MM.1S (cell line): Measurements from ENCODE around the gene RHOT2.

Experiments used
- DNase-seq: peaks from one replicate; pipeline ENCODE4 v3.0.0-alpha.2; 2015
- H2AFZ ChIP-seq: fragments of 300-600 bp; sonication (generic); 2 replicates; pipeline ENCODE4 v1.6.0; 2016; ENCODE audit warnings: antibody characterized with exemption, low read length
- H3F3A ChIP-seq: fragments of 300-600 bp; sonication (generic); 2 replicates; pipeline ENCODE4 v1.6.1; 2016; ENCODE audit warnings: mild to moderate bottlenecking, antibody characterized with exemption, low read length, moderate library complexity, mixed read lengths; ENCODE audit not compliant: insufficient read depth
- H3K27ac ChIP-seq: fragments of 300-600 bp; sonication (generic); 2 replicates; pipeline ENCODE4 v1.5.1; 2016; ENCODE audit warnings: mild to moderate bottlenecking, low read length
- H3K27me3 ChIP-seq: fragments of 300-600 bp; sonication (generic); replicated peaks from 2 replicates; pipeline ENCODE4 v1.6.0; 2016; ENCODE audit warnings: low read length; ENCODE audit not compliant: insufficient read depth
- H3K36me3 ChIP-seq: fragments of 300-600 bp; sonication (generic); replicated peaks from 2 replicates; pipeline ENCODE4 v1.6.1; 2016; ENCODE audit warnings: mild to moderate bottlenecking, low read length, mixed read lengths; ENCODE audit not compliant: insufficient read depth
- H3K4me1 ChIP-seq: fragments of 300-600 bp; sonication (generic); 2 replicates; pipeline ENCODE4 v1.6.1; 2016; ENCODE audit warnings: low read length, mixed read lengths
- H3K4me2 ChIP-seq: fragments of 300-600 bp; sonication (generic); 2 replicates; pipeline ENCODE4 v1.6.0; 2016; ENCODE audit warnings: low read depth, low read length
- H3K4me3 ChIP-seq: fragments of 300-600 bp; sonication (generic); 2 replicates; pipeline ENCODE4 v1.5.1; 2016; ENCODE audit warnings: low read length, mixed read lengths
- H3K79me2 ChIP-seq: fragments of 300-600 bp; sonication (generic); 2 replicates; pipeline ENCODE4 v1.6.1; 2016; ENCODE audit warnings: mixed run types, low read length, mixed read lengths
- H3K9ac ChIP-seq: fragments of 300-600 bp; sonication (generic); 2 replicates; pipeline ENCODE4 v1.6.1; 2016; ENCODE audit warnings: low read length, mixed read lengths
- H3K9me2 ChIP-seq: fragments of 300-600 bp; sonication (generic); replicated peaks from 2 replicates; pipeline ENCODE4 v1.6.1; 2016; ENCODE audit warnings: mild to moderate bottlenecking, low read length, mixed read lengths; ENCODE audit not compliant: insufficient read depth
- H3K9me3 ChIP-seq: fragments of 300-600 bp; sonication (generic); replicated peaks from 2 replicates; pipeline ENCODE4 v1.6.1; 2016; ENCODE audit warnings: mild to moderate bottlenecking, low read length, mixed read lengths; ENCODE audit not compliant: insufficient read depth
- H4K20me1 ChIP-seq: fragments of 300-600 bp; sonication (generic); 2 replicates; pipeline ENCODE4 v1.6.1; 2016; ENCODE audit warnings: mild to moderate bottlenecking, low read length, moderate library complexity, mixed read lengths; ENCODE audit not compliant: insufficient read depth
- EZH2 ChIP-seq: fragments of 300-600 bp; sonication (generic); optimal IDR thresholded peaks from 2 replicates; pipeline ENCODE3; 2017; ENCODE audit warnings: low read depth, mild to moderate bottlenecking, antibody characterized with exemption, low read length, mixed read lengths
- EZH2phosphoT487 ChIP-seq: fragments of 300-600 bp; sonication (generic); IDR thresholded peaks from 2 replicates; pipeline ENCODE4 v1.6.1; 2018; ENCODE audit warnings: antibody characterized with exemption, low read length
- TF ChIP-seq, protein P1 (sequence below): fragments of 300-600 bp; sonication (generic); IDR thresholded peaks from 2 replicates; pipeline ENCODE4 v1.5.1; 2016; ENCODE audit warnings: antibody characterized with exemption, low read length, mixed read lengths

The RHOT2 gene

DNA sequence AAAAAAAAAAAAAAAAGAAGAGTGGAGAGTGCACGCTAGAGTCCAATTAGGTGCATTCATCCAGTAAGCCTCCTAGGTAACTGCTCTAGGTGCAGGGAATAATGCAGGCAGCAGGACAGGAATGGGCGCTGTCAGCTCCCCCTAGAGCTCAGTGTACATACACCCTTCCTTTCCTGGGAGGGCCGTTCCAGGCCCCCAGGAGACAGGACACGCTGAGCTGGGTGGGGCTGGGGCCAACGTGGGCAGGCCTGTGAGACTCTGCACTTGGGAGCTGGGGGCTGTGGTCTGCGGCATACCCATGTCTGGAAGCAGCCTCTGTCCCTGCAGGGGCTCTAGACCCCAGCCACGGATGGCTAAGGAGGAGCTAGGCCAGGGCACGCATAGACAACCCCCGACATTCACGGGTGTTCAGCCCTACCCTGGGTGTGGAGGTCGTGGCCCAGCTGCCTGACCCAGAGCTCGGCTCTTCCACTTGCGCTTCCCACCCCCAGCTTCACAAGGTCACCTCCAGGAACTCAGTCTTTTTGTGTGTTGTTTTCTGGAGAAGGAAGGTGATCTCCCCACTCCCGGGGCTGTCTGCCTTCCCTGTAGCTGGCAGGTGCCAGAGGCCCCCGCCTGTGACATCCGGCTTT is 52.0 kb downstream of the RHOT2 start:
- H3K9me3 ChIP-seq, result no peaks in the 10 kb centered on the region
- peak overlapping the region; percentile 95 for H3K4me2 ChIP-seq
- H3K9ac ChIP-seq, result peak overlapping the region; percentile 87; the same call in 1 of the 2 replicates
- H3K79me2 ChIP-seq, result peaks cover 9% of the 10 kb centered on the region; the same call in 1 of the 2 replicates
- no peaks in the 10 kb centered on the region for H3K9me2 ChIP-seq
- DNase-seq, result no peak
- peaks cover 25% of the 10 kb centered on the region for H3K27me3 ChIP-seq
- TF ChIP-seq, protein P1, sequence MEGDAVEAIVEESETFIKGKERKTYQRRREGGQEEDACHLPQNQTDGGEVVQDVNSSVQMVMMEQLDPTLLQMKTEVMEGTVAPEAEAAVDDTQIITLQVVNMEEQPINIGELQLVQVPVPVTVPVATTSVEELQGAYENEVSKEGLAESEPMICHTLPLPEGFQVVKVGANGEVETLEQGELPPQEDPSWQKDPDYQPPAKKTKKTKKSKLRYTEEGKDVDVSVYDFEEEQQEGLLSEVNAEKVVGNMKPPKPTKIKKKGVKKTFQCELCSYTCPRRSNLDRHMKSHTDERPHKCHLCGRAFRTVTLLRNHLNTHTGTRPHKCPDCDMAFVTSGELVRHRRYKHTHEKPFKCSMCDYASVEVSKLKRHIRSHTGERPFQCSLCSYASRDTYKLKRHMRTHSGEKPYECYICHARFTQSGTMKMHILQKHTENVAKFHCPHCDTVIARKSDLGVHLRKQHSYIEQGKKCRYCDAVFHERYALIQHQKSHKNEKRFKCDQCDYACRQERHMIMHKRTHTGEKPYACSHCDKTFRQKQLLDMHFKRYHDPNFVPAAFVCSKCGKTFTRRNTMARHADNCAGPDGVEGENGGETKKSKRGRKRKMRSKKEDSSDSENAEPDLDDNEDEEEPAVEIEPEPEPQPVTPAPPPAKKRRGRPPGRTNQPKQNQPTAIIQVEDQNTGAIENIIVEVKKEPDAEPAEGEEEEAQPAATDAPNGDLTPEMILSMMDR, result peak; percentile 23
- no peak for TF ChIP-seq EZH2phosphoT487
- peaks cover 10% of the 10 kb centered on the region; the same call in 1 of the 2 replicates for H3F3A ChIP-seq
- H2AFZ ChIP-seq, result peak overlapping the region; percentile 91
- peaks cover 9% of the 10 kb centered on the region; the same call in 1 of the 2 replicates for H3K4me1 ChIP-seq
- H4K20me1 ChIP-seq, result no peaks in the 10 kb centered on the region
- no peaks in the 10 kb centered on the region for H3K36me3 ChIP-seq
- peak overlapping the region; percentile 95 for H3K4me3 ChIP-seq
- peak overlapping the region; percentile 74; the same call in 1 of the 2 replicates for H3K27ac ChIP-seq

DNA sequence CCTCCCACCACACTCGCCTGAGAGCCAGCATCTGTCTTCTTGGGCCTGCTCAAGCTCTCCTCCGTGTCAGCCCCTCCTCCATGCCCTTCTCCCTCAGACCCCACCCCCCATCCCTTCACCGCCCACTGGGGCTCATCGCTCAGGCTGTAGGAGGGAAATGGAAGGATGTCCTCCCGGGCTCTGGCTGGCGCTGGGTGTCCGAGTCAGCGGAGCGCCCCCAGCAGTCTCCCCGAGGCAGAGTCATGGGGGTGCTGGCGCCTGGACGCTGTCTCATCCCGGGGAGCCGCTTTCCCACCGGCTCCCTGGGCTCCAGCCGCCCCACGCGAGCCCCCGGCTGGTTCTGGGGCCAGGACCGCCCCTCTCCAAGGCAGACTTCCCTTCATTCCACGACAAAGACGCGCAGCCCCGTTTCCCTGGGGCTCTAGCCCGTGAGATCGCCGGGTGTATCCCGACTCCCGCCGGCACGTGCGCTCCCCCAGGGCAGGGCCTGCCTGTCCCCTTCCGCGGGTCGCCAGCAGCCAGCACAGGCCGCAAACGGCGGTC is 52.6 kb downstream of the RHOT2 start:
- peak overlapping the region; percentile 95 for H3K4me2 ChIP-seq
- peak overlapping the region; percentile 74 for H3K27ac ChIP-seq
- no peaks in the 10 kb centered on the region for H4K20me1 ChIP-seq
- peaks cover 9% of the 10 kb centered on the region; the same call in 1 of the 2 replicates for H3K4me1 ChIP-seq
- no peaks in the 10 kb centered on the region for H3K9me3 ChIP-seq
- H3K9ac ChIP-seq, result peak overlapping the region; percentile 87
- H3K36me3 ChIP-seq, result no peaks in the 10 kb centered on the region
- TF ChIP-seq, protein P1, result peak; percentile 24
- TF ChIP-seq EZH2phosphoT487, result no peak
- H3F3A ChIP-seq, result peaks cover 10% of the 10 kb centered on the region; the same call in 1 of the 2 replicates
- peak overlapping the region; percentile 91 for H2AFZ ChIP-seq
- no peaks in the 10 kb centered on the region for H3K9me2 ChIP-seq
- H3K4me3 ChIP-seq, result peak overlapping the region; percentile 95
- peaks cover 25% of the 10 kb centered on the region for H3K27me3 ChIP-seq
- DNase-seq, result peak; percentile 68
- H3K79me2 ChIP-seq, result peaks cover 9% of the 10 kb centered on the region; the same call in 1 of the 2 replicates

DNA sequence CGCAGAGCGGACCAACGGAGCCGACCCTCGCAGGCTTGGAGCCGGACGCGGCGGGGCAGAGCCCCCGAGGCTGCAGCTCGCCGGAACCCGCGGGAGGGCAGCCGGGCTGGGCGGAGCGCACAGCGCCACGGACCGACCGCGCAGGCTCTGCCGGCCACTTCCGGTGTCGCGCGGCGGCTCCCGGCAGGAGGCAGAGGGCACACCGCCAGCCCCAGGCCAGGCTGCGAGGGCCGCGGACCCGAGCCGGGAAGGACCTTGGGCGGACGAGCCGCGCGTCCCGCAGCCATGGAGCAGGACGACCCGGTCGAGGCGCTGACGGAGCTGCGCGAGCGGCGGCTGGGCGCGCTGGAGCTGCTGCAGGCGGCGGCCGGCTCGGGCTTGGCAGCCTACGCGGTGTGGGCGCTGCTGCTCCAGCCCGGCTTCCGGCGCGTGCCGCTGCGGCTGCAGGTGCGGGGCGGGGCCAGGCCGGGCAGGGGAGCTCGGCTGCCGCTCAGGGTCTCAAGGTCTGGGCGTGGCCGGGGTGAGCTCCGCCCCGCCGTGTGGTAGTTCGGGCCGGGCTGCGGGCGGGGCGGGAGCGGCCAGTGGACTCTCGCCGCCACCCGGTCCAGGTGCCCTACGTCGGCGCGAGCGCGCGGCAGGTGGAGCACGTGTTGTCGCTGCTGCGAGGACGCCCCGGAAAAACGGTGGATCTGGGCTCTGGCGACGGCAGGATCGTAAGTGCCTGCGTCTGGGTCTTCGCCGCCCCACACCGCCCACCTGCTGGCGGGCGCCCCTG is 53.2 kb downstream of the RHOT2 start, which contains the start of gene ANTKMT:
ANTKMT (plus strand) TSS at position 157 of the 775 bp plus-strand sequence; CDS start at position 286, 129 bp downstream.
- peak; percentile 94 for DNase-seq
- Histone ChIP-seq H3K27me3 (peaks cover 25% of the 10 kb centered on the region), H3K9ac (peak within 1 kb of the TSS; percentile 87), H3K4me3 (peak within 1 kb of the TSS; percentile 95), H3K9me3 (no peaks in the 10 kb centered on the region), H3K9me2 (no peaks in the 10 kb centered on the region), H3K27ac (peak within 1 kb of the TSS; percentile 74), H3K79me2 (peaks cover 9% of the 10 kb centered on the region; the same call in 1 of the 2 replicates), H3K4me1 (peaks cover 9% of the 10 kb centered on the region; the same call in 1 of the 2 replicates), H3K4me2 (peak within 1 kb of the TSS; percentile 95), H2AFZ (peak within 1 kb of the TSS; percentile 91), H4K20me1 (no peaks in the 10 kb centered on the region), H3K36me3 (no peaks in the 10 kb centered on the region), H3F3A (peaks cover 13% of the 10 kb centered on the region; the same call in 1 of the 2 replicates)
- TF ChIP-seq, protein P1, result no peak
- TF ChIP-seq EZH2phosphoT487 (no peak), EZH2 (no peak)
